ENCODE measurements around the gene OPRD1.

GRCh38 chr1:28815533-28816185 lies 3.7 kb downstream of the OPRD1 start:
- no peak for TF ChIP-seq CTCF (conservative IDR thresholded peaks at IDR 0.05; ENCODE audit: low read length)
- TF ChIP-seq EZH2phosphoT487 (IDR thresholded peaks at IDR 0.05; ENCODE audit: borderline replicate concordance, low read depth, low read length), result no peak

Data from OCI-LY7 (cell line).